K562 (cell line): ENCODE measurements around the gene PCBP3. TPM values are rescaled to one million over a fixed set of nuclear protein-coding genes. Genes with fewer than 3 reads are reported as not detected.

Source experiments
- DNMT1 ChIP-seq: fragments of 450-650 bp; IDR thresholded peaks from 2 replicates; pipeline ENCODE4 v1.6.1; 2016; ENCODE audit warnings: antibody characterized with exemption, mild to moderate bottlenecking
- RBBP5 ChIP-seq: fragments of 200-600 bp; sonication (generic); IDR thresholded peaks from 2 replicates; pipeline ENCODE4 v1.6.1; 2012; ENCODE audit warnings: borderline replicate concordance, mild to moderate bottlenecking, low read length, control low read depth, inconsistent platforms; ENCODE audit not compliant: insufficient read depth, poor library complexity, severe bottlenecking
- SP2 ChIP-seq: IDR thresholded peaks from 2 replicates; pipeline ENCODE4 v1.6.1; 2011; ENCODE audit warnings: mild to moderate bottlenecking, low read depth, low read length, moderate library complexity; ENCODE audit not compliant: poor library complexity, severe bottlenecking; ENCODE audit errors: extremely low read depth
- TOE1 ChIP-seq, 2 experiments: fragments of 450-650 bp in 1 of 2; sonication (generic) in 1 of 2; formaldehyde crosslinking in 1 of 2; IDR thresholded peaks; 2 replicates each; pipeline versions ENCODE4 v1.7.1 to v1.8.0; 2016 to 2022; ENCODE audit warnings: borderline replicate concordance in 2 of 2, mild to moderate bottlenecking in 2 of 2, antibody characterized with exemption in 1 of 2, inconsistent platforms in 1 of 2, low read depth in 1 of 2, missing genetic modification reagents in 1 of 2, moderate library complexity in 1 of 2
- ZNF165 ChIP-seq: fragments of 250-450 bp; sonication (Bioruptor Pico); IDR thresholded peaks from 2 replicates; pipeline ENCODE4 v1.4.0; 2020; ENCODE audit warnings: borderline replicate concordance
- polyA plus RNA-seq, 8 experiments: library from polyadenylated mRNA; depleted of rRNA in 4 of 8; stranded (reverse) in 5 of 8; unstranded in 3 of 8; fragments of >200 nt; fragmentation: Nextera tagmentation in 2 of 8; fragmentation: Illumina TruSeq in 1 of 8; extraction: Ambion mirVana in 2 of 8; extraction: Trizol in 1 of 8; gene quantifications; 2 replicates each; pipeline versions ENCODE4 v1.2.1 to v1.2.3, GENCODE V29; 2011 to 2014; ENCODE audit warnings: inconsistent platforms in 1 of 8, missing spikeins in 1 of 8
- total RNA-seq, 7 experiments: library from RNA; depleted of rRNA in 6 of 7; stranded (reverse); fragments of >200 nt in 6 of 7; fragmentation: Illumina TruSeq in 2 of 7; extraction: Trizol in 2 of 7; gene quantifications; 2 replicates each; pipeline versions ENCODE4 v1.2.1 to v1.2.3, GENCODE V29; 2011 to 2021; ENCODE audit warnings: low replicate concordance in 1 of 7
- TF ChIP-seq, protein P1 (sequence below), 2 experiments: fragments of 150-350 bp in 1 of 2; IDR thresholded peaks; 2 replicates each; pipeline ENCODE4 v1.6.1; 2012 to 2016; ENCODE audit warnings: low read depth in 2 of 2, low read length in 2 of 2, mild to moderate bottlenecking in 1 of 2, moderate library complexity in 1 of 2
- TF ChIP-seq, protein P2 (sequence below): sonication (generic); formaldehyde crosslinking; IDR thresholded peaks from 2 replicates; pipeline ENCODE4 v1.4.0; 2020; ENCODE audit warnings: mild to moderate bottlenecking, missing genetic modification reagents
- TF ChIP-seq, protein P3 (sequence below): fragments of 450-650 bp; IDR thresholded peaks from one replicate; pipeline ENCODE4 v1.6.1; 2018; ENCODE audit warnings: mild to moderate bottlenecking, moderate library complexity; ENCODE audit not compliant: partially characterized antibody
- TF ChIP-seq, protein P4 (sequence below): fragments of 250-450 bp; sonication (Bioruptor Pico); IDR thresholded peaks from 2 replicates; pipeline ENCODE4 v1.8.0; 2022; ENCODE audit warnings: moderate library complexity, mild to moderate bottlenecking, inconsistent platforms
- TF ChIP-seq, protein P5 (sequence below): fragments of 450-650 bp; IDR thresholded peaks from 2 replicates; pipeline ENCODE4 v1.6.1; 2014; ENCODE audit warnings: low read depth, mild to moderate bottlenecking, moderate library complexity, borderline replicate concordance

The PCBP3 gene
- total and polyA plus RNA-seq, 9 of the 15 experiments (the other 6 are each of a cell fraction or from before 2014, with no cell fraction given), result 0.18 TPM; not detected in 8

DNA sequence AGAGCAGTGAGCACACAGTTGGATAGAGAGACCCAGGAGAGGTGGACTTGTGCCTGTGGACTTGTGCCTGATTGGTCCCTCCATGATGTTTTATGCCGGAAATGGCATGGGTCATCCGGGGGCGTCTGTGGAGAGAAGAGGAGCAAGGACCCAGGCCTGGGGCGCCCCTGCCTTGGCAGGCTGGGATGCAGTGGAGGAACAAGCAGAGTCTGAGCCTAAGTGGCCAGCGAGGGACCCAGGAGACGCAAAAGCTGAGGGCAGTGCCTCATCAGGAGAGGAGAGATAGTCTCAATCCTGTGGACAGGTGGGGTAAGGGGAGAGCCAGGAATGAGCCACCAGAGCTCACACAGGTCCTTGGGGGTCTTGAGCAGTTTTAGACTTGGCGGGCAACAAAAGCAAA, 146.9 kb downstream of the PCBP3 start (continued):
- TF ChIP-seq, protein P1, sequence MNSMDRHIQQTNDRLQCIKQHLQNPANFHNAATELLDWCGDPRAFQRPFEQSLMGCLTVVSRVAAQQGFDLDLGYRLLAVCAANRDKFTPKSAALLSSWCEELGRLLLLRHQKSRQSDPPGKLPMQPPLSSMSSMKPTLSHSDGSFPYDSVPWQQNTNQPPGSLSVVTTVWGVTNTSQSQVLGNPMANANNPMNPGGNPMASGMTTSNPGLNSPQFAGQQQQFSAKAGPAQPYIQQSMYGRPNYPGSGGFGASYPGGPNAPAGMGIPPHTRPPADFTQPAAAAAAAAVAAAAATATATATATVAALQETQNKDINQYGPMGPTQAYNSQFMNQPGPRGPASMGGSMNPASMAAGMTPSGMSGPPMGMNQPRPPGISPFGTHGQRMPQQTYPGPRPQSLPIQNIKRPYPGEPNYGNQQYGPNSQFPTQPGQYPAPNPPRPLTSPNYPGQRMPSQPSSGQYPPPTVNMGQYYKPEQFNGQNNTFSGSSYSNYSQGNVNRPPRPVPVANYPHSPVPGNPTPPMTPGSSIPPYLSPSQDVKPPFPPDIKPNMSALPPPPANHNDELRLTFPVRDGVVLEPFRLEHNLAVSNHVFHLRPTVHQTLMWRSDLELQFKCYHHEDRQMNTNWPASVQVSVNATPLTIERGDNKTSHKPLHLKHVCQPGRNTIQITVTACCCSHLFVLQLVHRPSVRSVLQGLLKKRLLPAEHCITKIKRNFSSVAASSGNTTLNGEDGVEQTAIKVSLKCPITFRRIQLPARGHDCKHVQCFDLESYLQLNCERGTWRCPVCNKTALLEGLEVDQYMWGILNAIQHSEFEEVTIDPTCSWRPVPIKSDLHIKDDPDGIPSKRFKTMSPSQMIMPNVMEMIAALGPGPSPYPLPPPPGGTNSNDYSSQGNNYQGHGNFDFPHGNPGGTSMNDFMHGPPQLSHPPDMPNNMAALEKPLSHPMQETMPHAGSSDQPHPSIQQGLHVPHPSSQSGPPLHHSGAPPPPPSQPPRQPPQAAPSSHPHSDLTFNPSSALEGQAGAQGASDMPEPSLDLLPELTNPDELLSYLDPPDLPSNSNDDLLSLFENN (IDR thresholded peaks at IDR 0.05; ENCODE audit: low read depth in 2 of 2, low read length in 2 of 2), result no peak
- TF ChIP-seq ZNF165 (CRISPR knock-in tag) (no peak), TOE1 (IDR thresholded peaks at IDR 0.05; ENCODE audit: borderline replicate concordance) (no peak), TOE1 (CRISPR knock-in tag; IDR thresholded peaks at IDR 0.05; ENCODE audit: borderline replicate concordance, low read depth) (no peak), RBBP5 (no peak), SP2 (no peak), DNMT1 (no peak)
- TF ChIP-seq, protein P2, sequence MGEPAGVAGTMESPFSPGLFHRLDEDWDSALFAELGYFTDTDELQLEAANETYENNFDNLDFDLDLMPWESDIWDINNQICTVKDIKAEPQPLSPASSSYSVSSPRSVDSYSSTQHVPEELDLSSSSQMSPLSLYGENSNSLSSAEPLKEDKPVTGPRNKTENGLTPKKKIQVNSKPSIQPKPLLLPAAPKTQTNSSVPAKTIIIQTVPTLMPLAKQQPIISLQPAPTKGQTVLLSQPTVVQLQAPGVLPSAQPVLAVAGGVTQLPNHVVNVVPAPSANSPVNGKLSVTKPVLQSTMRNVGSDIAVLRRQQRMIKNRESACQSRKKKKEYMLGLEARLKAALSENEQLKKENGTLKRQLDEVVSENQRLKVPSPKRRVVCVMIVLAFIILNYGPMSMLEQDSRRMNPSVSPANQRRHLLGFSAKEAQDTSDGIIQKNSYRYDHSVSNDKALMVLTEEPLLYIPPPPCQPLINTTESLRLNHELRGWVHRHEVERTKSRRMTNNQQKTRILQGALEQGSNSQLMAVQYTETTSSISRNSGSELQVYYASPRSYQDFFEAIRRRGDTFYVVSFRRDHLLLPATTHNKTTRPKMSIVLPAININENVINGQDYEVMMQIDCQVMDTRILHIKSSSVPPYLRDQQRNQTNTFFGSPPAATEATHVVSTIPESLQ (CRISPR knock-in tag), result no peak
- TF ChIP-seq, protein P3, sequence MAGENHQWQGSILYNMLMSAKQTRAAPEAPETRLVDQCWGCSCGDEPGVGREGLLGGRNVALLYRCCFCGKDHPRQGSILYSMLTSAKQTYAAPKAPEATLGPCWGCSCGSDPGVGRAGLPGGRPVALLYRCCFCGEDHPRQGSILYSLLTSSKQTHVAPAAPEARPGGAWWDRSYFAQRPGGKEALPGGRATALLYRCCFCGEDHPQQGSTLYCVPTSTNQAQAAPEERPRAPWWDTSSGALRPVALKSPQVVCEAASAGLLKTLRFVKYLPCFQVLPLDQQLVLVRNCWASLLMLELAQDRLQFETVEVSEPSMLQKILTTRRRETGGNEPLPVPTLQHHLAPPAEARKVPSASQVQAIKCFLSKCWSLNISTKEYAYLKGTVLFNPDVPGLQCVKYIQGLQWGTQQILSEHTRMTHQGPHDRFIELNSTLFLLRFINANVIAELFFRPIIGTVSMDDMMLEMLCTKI, result no peak
- TF ChIP-seq, protein P4, sequence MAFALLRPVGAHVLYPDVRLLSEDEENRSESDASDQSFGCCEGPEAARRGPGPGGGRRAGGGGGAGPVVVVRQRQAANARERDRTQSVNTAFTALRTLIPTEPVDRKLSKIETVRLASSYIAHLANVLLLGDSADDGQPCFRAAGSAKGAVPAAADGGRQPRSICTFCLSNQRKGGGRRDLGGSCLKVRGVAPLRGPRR (CRISPR knock-in tag), result no peak
- TF ChIP-seq, protein P5, sequence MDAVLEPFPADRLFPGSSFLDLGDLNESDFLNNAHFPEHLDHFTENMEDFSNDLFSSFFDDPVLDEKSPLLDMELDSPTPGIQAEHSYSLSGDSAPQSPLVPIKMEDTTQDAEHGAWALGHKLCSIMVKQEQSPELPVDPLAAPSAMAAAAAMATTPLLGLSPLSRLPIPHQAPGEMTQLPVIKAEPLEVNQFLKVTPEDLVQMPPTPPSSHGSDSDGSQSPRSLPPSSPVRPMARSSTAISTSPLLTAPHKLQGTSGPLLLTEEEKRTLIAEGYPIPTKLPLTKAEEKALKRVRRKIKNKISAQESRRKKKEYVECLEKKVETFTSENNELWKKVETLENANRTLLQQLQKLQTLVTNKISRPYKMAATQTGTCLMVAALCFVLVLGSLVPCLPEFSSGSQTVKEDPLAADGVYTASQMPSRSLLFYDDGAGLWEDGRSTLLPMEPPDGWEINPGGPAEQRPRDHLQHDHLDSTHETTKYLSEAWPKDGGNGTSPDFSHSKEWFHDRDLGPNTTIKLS, result no peak
